ENCODE results near the gene TMEM140. TPM values are rescaled to one million over a fixed set of nuclear protein-coding genes. Genes with fewer than 3 reads are reported as not detected.

Gene TMEM140
- polyA plus RNA-seq, 1 donor from 2014 or later = 34.7 TPM

GRCh38 chr7:135189221-135189662 is 41.4 kb downstream of the TMEM140 start:
- H3K36me3 Mint-ChIP-seq = peaks cover 45% of the 10 kb centered on the region
- H3K9me3 Mint-ChIP-seq = no peaks in the 10 kb centered on the region
- no peaks in the 10 kb centered on the region for H3K27me3 Mint-ChIP-seq
- H3K4me1 Mint-ChIP-seq = peaks cover 12 to 21% (median 14%) of the 10 kb centered on the region in 3 donors
- peak overlapping the region in 1 of 3 donors; percentile 1 for H3K27ac Mint-ChIP-seq
- H3K4me3 Mint-ChIP-seq = peak overlapping the region in 1 of 4 donors; percentile 74

- peak overlapping the region in 1 of 3 donors; percentile 1 for H3K27ac Mint-ChIP-seq
- peaks cover 12 to 21% (median 14%) of the 10 kb centered on the region in 3 donors for H3K4me1 Mint-ChIP-seq
- no peaks in the 10 kb centered on the region for H3K27me3 Mint-ChIP-seq
- H3K9me3 Mint-ChIP-seq = no peaks in the 10 kb centered on the region
- H3K36me3 Mint-ChIP-seq = peaks cover 44% of the 10 kb centered on the region
- peak overlapping the region in 1 of 4 donors; percentile 18 for H3K4me3 Mint-ChIP-seq
These were observed 42.1 kb downstream of the TMEM140 start for GRCh38 chr7:135189961-135190360.

- Mint-ChIP-seq H3K4me1 (peaks cover 12 to 21% (median 14%) of the 10 kb centered on the region in 3 donors), H3K27ac (peak overlapping the region in 1 of 3 donors; percentile 51), H3K36me3 (peaks cover 40% of the 10 kb centered on the region), H3K9me3 (no peaks in the 10 kb centered on the region), H3K4me3 (no peak overlapping the region), H3K27me3 (no peaks in the 10 kb centered on the region)
These were observed 42.8 kb downstream of the TMEM140 start for GRCh38 chr7:135190703-135191102.

GRCh38 chr7:135192914-135193536 is 45.2 kb downstream of the TMEM140 start:
- H3K27ac Mint-ChIP-seq = no peak overlapping the region
- H3K4me1 Mint-ChIP-seq = peaks cover 9 to 12% (median 10%) of the 10 kb centered on the region in 3 donors
- H3K4me3 Mint-ChIP-seq = no peak overlapping the region
- no peaks in the 10 kb centered on the region for H3K9me3 Mint-ChIP-seq
- H3K27me3 Mint-ChIP-seq = no peaks in the 10 kb centered on the region
- H3K36me3 Mint-ChIP-seq = peaks cover 27% of the 10 kb centered on the region

GRCh38 chr7:135193615-135194081 is 45.8 kb downstream of the TMEM140 start:
- Mint-ChIP-seq H3K27me3 (no peaks in the 10 kb centered on the region), H3K4me1 (peaks cover 6 to 11% (median 8%) of the 10 kb centered on the region in 3 donors), H3K36me3 (peaks cover 27% of the 10 kb centered on the region), H3K4me3 (no peak overlapping the region), H3K9me3 (no peaks in the 10 kb centered on the region), H3K27ac (no peak overlapping the region)

GRCh38 chr7:135194494-135195095 is 46.7 kb downstream of the TMEM140 start:
- Mint-ChIP-seq H3K4me3 (no peak overlapping the region), H3K36me3 (peaks cover 30% of the 10 kb centered on the region), H3K27me3 (no peaks in the 10 kb centered on the region), H3K9me3 (no peaks in the 10 kb centered on the region), H3K4me1 (peaks cover 4 to 5% (median 5%) of the 10 kb centered on the region in 3 donors), H3K27ac (no peak overlapping the region)

GRCh38 chr7:135195156-135195555 is 47.3 kb downstream of the TMEM140 start:
- Mint-ChIP-seq H3K36me3 (peaks cover 26% of the 10 kb centered on the region), H3K4me3 (no peak overlapping the region), H3K27me3 (no peaks in the 10 kb centered on the region), H3K27ac (no peak overlapping the region), H3K9me3 (no peaks in the 10 kb centered on the region), H3K4me1 (peaks cover 0 to 5% (median 2%) of the 10 kb centered on the region in 3 donors)

- no peaks in the 10 kb centered on the region for H3K27me3 Mint-ChIP-seq
- no peak overlapping the region for H3K27ac Mint-ChIP-seq
- H3K4me1 Mint-ChIP-seq = peaks cover 0 to 3% (median 2%) of the 10 kb centered on the region in 3 donors
- no peak overlapping the region for H3K4me3 Mint-ChIP-seq
- H3K36me3 Mint-ChIP-seq = peaks cover 18% of the 10 kb centered on the region
- H3K9me3 Mint-ChIP-seq = no peaks in the 10 kb centered on the region
These were observed 48.2 kb downstream of the TMEM140 start for GRCh38 chr7:135195968-135196629.

GRCh38 chr7:135197343-135197742 is 49.5 kb downstream of the TMEM140 start:
- no peak overlapping the region for H3K27ac Mint-ChIP-seq
- H3K36me3 Mint-ChIP-seq = peaks cover 18% of the 10 kb centered on the region
- no peaks in the 10 kb centered on the region for H3K9me3 Mint-ChIP-seq

GRCh38 chr7:135197906-135198655 is 50.2 kb downstream of the TMEM140 start:
- H3K27ac Mint-ChIP-seq = peak overlapping the region in 1 of 3 donors; percentile 13
- H3K4me1 Mint-ChIP-seq = peaks cover 2 to 9% (median 5%) of the 10 kb centered on the region in 3 donors
- H3K4me3 Mint-ChIP-seq = no peak overlapping the region
- peaks cover 12% of the 10 kb centered on the region for H3K36me3 Mint-ChIP-seq
- H3K27me3 Mint-ChIP-seq = no peaks in the 10 kb centered on the region
- H3K9me3 Mint-ChIP-seq = no peaks in the 10 kb centered on the region

More at GRCh38 chr7:135197343-135197742, 49.5 kb downstream of the TMEM140 start:
- H3K27me3 Mint-ChIP-seq = no peaks in the 10 kb centered on the region
- peaks cover 2 to 5% (median 4%) of the 10 kb centered on the region in 3 donors for H3K4me1 Mint-ChIP-seq
- no peak overlapping the region for H3K4me3 Mint-ChIP-seq

GRCh38 chr7:135199439-135199838 is 51.6 kb downstream of the TMEM140 start:
- peaks cover 7% of the 10 kb centered on the region for H3K36me3 Mint-ChIP-seq
- no peak overlapping the region for H3K27ac Mint-ChIP-seq
- H3K27me3 Mint-ChIP-seq = no peaks in the 10 kb centered on the region
- no peak overlapping the region for H3K4me3 Mint-ChIP-seq
- no peaks in the 10 kb centered on the region for H3K9me3 Mint-ChIP-seq
- peaks cover 4 to 9% (median 7%) of the 10 kb centered on the region in 3 donors for H3K4me1 Mint-ChIP-seq

GRCh38 chr7:135200821-135201331 is 53.0 kb downstream of the TMEM140 start:
- Mint-ChIP-seq H3K27me3 (no peaks in the 10 kb centered on the region), H3K27ac (no peak overlapping the region), H3K4me1 (peaks cover 4 to 9% (median 7%) of the 10 kb centered on the region in 3 donors), H3K9me3 (no peaks in the 10 kb centered on the region), H3K4me3 (no peak overlapping the region), H3K36me3 (peaks cover 7% of the 10 kb centered on the region)

- no peaks in the 10 kb centered on the region for H3K27me3 Mint-ChIP-seq
- H3K9me3 Mint-ChIP-seq = no peaks in the 10 kb centered on the region
- H3K4me3 Mint-ChIP-seq = no peak overlapping the region
- H3K36me3 Mint-ChIP-seq = peaks cover 11% of the 10 kb centered on the region
- peaks cover 4 to 9% (median 9%) of the 10 kb centered on the region in 3 donors for H3K4me1 Mint-ChIP-seq
- H3K27ac Mint-ChIP-seq = no peak overlapping the region
These were observed 53.5 kb downstream of the TMEM140 start for GRCh38 chr7:135201350-135201749.

- H3K9me3 Mint-ChIP-seq = no peaks in the 10 kb centered on the region
- H3K27me3 Mint-ChIP-seq = no peaks in the 10 kb centered on the region
- H3K36me3 Mint-ChIP-seq = peaks cover 9% of the 10 kb centered on the region
- no peak overlapping the region for H3K27ac Mint-ChIP-seq
- H3K4me3 Mint-ChIP-seq = no peak overlapping the region
- H3K4me1 Mint-ChIP-seq = peaks cover 24 to 32% (median 24%) of the 10 kb centered on the region in 3 donors
These were observed 56.5 kb downstream of the TMEM140 start for GRCh38 chr7:135204341-135204749.

All from IgD-negative memory B cell (primary cell).